Nephron progenitor cell (in vitro differentiated cells): ENCODE data around the gene MIR17HG.

Source experiments
- DNase-seq: peaks from one replicate; pipeline ENCODE4 v3.0.0; 2021
- H3K27ac Mint-ChIP-seq: 2 replicates; pipeline ENCODE4 v1.8.0; 2021; ENCODE audit warnings: mild to moderate bottlenecking, moderate library complexity, mixed read lengths
- H3K27me3 Mint-ChIP-seq: 2 replicates; pipeline ENCODE4 v1.8.0; 2021; ENCODE audit warnings: mild to moderate bottlenecking, low read depth, mixed read lengths; ENCODE audit not compliant: poor library complexity
- H3K36me3 Mint-ChIP-seq: 2 replicates; pipeline ENCODE4 v1.8.0; 2021; ENCODE audit warnings: low read depth, mixed read lengths
- H3K4me1 Mint-ChIP-seq: 2 replicates; pipeline ENCODE4 v1.8.0; 2021; ENCODE audit warnings: mixed read lengths
- H3K4me3 Mint-ChIP-seq: 2 replicates; pipeline ENCODE4 v1.8.0; 2021; ENCODE audit warnings: mild to moderate bottlenecking, moderate library complexity, mixed read lengths
- H3K9me3 Mint-ChIP-seq: 2 replicates; pipeline ENCODE4 v1.8.0; 2021; ENCODE audit warnings: mild to moderate bottlenecking, moderate library complexity, mixed read lengths
- CTCF ChIP-seq: fragments of 200-600 bp; sonication (generic); IDR thresholded peaks from 2 replicates; pipeline ENCODE4 v1.5.0; 2021; ENCODE audit warnings: antibody characterized with exemption

The MIR17HG gene

GRCh38 chr13:91358387-91358782, 10.9 kb downstream of the MIR17HG start:
- peaks cover 45% of the 10 kb centered on the region for H3K36me3 Mint-ChIP-seq
- no peaks in the 10 kb centered on the region for H3K9me3 Mint-ChIP-seq
- no peaks in the 10 kb centered on the region for H3K27me3 Mint-ChIP-seq
- no peak for TF ChIP-seq CTCF
- DNase-seq = no peak
- H3K4me1 Mint-ChIP-seq = peaks cover 48% of the 10 kb centered on the region
- peak overlapping the region; percentile 70 for H3K27ac Mint-ChIP-seq
- H3K4me3 Mint-ChIP-seq = no peak overlapping the region

- no peak for DNase-seq
- Mint-ChIP-seq H3K36me3 (peaks cover 38% of the 10 kb centered on the region), H3K4me1 (peaks cover 41% of the 10 kb centered on the region)
Measured at GRCh38 chr13:91359111-91359510, 11.6 kb downstream of the MIR17HG start.

GRCh38 chr13:91359631-91360030, 12.1 kb downstream of the MIR17HG start:
- no peak for DNase-seq
- Mint-ChIP-seq H3K27me3 (no peaks in the 10 kb centered on the region), H3K4me3 (no peak overlapping the region), H3K36me3 (peaks cover 33% of the 10 kb centered on the region), H3K27ac (peak overlapping the region; percentile 70), H3K4me1 (peaks cover 36% of the 10 kb centered on the region), H3K9me3 (no peaks in the 10 kb centered on the region)
- no peak for TF ChIP-seq CTCF

More at GRCh38 chr13:91359111-91359510, 11.6 kb downstream of the MIR17HG start:
- TF ChIP-seq CTCF = no peak
- no peaks in the 10 kb centered on the region for H3K27me3 Mint-ChIP-seq
- H3K27ac Mint-ChIP-seq = peak overlapping the region; percentile 70
- no peaks in the 10 kb centered on the region for H3K9me3 Mint-ChIP-seq
- no peak overlapping the region for H3K4me3 Mint-ChIP-seq

- DNase-seq = no peak
- TF ChIP-seq CTCF = no peak
- H3K9me3 Mint-ChIP-seq = no peaks in the 10 kb centered on the region
- H3K27me3 Mint-ChIP-seq = no peaks in the 10 kb centered on the region
- peaks cover 29% of the 10 kb centered on the region for H3K4me1 Mint-ChIP-seq
- H3K4me3 Mint-ChIP-seq = no peak overlapping the region
- peak overlapping the region; percentile 9 for H3K27ac Mint-ChIP-seq
- peaks cover 26% of the 10 kb centered on the region for H3K36me3 Mint-ChIP-seq
Measured at GRCh38 chr13:91360246-91360751, 12.8 kb downstream of the MIR17HG start.

- no peak for TF ChIP-seq CTCF
- Mint-ChIP-seq H3K4me3 (no peak overlapping the region), H3K36me3 (peaks cover 12% of the 10 kb centered on the region), H3K27ac (no peak overlapping the region), H3K4me1 (peaks cover 14% of the 10 kb centered on the region), H3K27me3 (no peaks in the 10 kb centered on the region), H3K9me3 (no peaks in the 10 kb centered on the region)
- DNase-seq = no peak
Measured at GRCh38 chr13:91361755-91362271, 14.3 kb downstream of the MIR17HG start.

- Mint-ChIP-seq H3K27me3 (no peaks in the 10 kb centered on the region), H3K36me3 (peaks cover 5% of the 10 kb centered on the region), H3K4me1 (peaks cover 4% of the 10 kb centered on the region), H3K4me3 (no peak overlapping the region), H3K9me3 (no peaks in the 10 kb centered on the region), H3K27ac (peak overlapping the region; percentile 52)
- no peak for DNase-seq
- TF ChIP-seq CTCF = no peak
Measured at GRCh38 chr13:91362908-91363307, 15.4 kb downstream of the MIR17HG start.
